ENCODE data around the gene RAI2.

GRCh38 chrX:17869580-17869979, 8.5 kb upstream of the RAI2 start:
- TF ChIP-seq CTCF (IDR thresholded peaks at IDR 0.05) = no peak
- no peak for TF ChIP-seq EP300 (IDR thresholded peaks at IDR 0.05)
- TF ChIP-seq POLR2AphosphoS5 (IDR thresholded peaks at IDR 0.05) = no peak
